ENCODE measurements around the gene PLCB4. TPM values are rescaled to one million over a fixed set of nuclear protein-coding genes. Genes with fewer than 3 reads are reported as not detected.

The PLCB4 gene
- total RNA-seq, 1 experiment from 2014 or later = 0.91 TPM

DNA sequence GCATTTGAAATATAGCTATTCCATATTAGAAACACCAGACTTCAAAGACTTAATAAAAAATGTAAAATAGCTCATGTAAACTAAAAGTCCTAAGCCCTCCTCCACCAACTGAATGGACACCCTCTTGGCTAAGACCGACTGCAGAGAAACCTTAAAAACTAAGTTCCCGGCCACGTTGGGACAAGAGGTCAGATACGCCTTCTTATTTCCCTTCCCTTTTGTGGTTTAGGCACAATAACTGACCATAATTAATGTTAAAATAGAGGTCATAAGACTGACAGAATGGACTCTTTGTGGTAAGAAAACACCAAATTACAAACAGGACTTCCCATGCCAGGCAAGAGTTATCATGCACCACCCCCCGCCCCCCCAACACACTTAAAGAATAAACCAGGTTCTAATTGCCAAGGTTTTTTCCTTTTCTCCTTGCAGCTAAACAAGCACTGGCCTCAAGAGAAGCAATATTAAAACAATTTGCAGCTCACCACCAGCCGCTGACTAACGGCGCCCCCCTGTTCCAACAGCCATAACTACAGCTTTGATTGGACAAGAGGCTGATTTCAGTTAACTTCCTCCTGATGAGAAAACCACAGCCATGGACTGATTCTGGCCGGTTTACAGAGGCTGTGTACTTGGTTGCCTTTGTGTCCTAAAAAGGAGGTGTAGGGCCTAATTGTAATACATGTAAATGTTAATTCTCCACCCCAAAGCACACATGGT lies 434.8 kb downstream of the PLCB4 start:
- H3K36me3 Mint-ChIP-seq (ENCODE audit: insufficient read depth, unreplicated experiment) = peaks cover 4% of the 10 kb centered on the region
- H3K4me3 Mint-ChIP-seq (ENCODE audit: unreplicated experiment) = no peak overlapping the region
- H3K9me3 Mint-ChIP-seq (ENCODE audit: unreplicated experiment) = no peaks in the 10 kb centered on the region
- intact Hi-C loops (cut with micrococcal nuclease) = no loop called here
- POLR2A ChIA-PET = interaction anchor here (0.6 kb wide), 1 partner anchor 881 kb away, joined by 3 read pairs; no protein-coding TSS in a partner anchor
- no peak overlapping the region for H3K27ac Mint-ChIP-seq (ENCODE audit: low read depth, unreplicated experiment)
- TF ChIP-seq, protein P1, sequence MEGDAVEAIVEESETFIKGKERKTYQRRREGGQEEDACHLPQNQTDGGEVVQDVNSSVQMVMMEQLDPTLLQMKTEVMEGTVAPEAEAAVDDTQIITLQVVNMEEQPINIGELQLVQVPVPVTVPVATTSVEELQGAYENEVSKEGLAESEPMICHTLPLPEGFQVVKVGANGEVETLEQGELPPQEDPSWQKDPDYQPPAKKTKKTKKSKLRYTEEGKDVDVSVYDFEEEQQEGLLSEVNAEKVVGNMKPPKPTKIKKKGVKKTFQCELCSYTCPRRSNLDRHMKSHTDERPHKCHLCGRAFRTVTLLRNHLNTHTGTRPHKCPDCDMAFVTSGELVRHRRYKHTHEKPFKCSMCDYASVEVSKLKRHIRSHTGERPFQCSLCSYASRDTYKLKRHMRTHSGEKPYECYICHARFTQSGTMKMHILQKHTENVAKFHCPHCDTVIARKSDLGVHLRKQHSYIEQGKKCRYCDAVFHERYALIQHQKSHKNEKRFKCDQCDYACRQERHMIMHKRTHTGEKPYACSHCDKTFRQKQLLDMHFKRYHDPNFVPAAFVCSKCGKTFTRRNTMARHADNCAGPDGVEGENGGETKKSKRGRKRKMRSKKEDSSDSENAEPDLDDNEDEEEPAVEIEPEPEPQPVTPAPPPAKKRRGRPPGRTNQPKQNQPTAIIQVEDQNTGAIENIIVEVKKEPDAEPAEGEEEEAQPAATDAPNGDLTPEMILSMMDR (IDR thresholded peaks at IDR 0.05; ENCODE audit: unreplicated experiment) = no peak
- no peaks in the 10 kb centered on the region for H3K27me3 Mint-ChIP-seq (ENCODE audit: insufficient read depth, unreplicated experiment)
- BruUV-seq (replicated peaks) = no TSS peak
- DNase-seq (ENCODE audit: unreplicated experiment) = peak; percentile 25
- CTCF ChIA-PET = interaction anchor here (0.6 to 1.0 kb wide), 2 partner anchors 39 to 96 kb away, joined by 3 read pairs; no protein-coding TSS in a partner anchor
- H3K4me1 Mint-ChIP-seq (ENCODE audit: insufficient read depth, unreplicated experiment) = no peaks in the 10 kb centered on the region

DNA sequence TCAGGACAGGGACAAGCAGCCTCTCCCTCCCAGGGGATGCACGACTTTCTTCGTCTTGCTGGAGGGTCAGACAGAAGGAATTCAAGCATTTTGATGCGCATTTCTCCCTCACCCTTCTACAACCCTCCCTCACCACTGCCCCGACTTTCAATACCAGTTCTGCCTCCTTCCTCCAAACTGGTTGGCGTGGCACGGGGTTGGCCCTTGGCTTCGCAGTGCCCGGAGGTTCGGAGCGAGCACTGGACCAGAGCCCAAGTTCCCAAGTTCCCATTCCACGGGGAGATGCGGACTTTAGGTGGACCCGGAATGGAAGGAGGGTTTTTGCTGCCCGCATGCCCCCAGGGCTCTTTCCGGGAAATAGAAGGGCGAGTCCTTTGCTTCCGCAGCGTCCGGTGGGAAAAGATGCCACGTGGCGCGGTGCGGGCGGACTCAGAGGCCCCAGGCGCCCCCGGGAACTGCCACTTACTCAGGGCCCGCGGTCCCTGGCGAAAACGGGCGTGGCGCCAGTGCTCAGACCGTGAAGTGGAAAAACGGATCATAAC lies 437.5 kb downstream of the PLCB4 start:
- intact Hi-C loops (cut with micrococcal nuclease) = no loop called here
- Mint-ChIP-seq H3K36me3 (ENCODE audit: insufficient read depth, unreplicated experiment) (peaks cover 4% of the 10 kb centered on the region), H3K4me3 (ENCODE audit: unreplicated experiment) (no peak overlapping the region)

GRCh38 chr20:9506964-9507369 lies 438.1 kb downstream of the PLCB4 start:
- DNase-seq (ENCODE audit: unreplicated experiment) = no peak
- no peaks in the 10 kb centered on the region for H3K4me1 Mint-ChIP-seq (ENCODE audit: insufficient read depth, unreplicated experiment)
- no peaks in the 10 kb centered on the region for H3K27me3 Mint-ChIP-seq (ENCODE audit: insufficient read depth, unreplicated experiment)
- BruUV-seq (replicated peaks) = no TSS peak
- ChIA-PET POLR2A (no interaction called here), CTCF (no interaction called here)
- intact Hi-C loops (cut with micrococcal nuclease) = no loop called here
- H3K27ac Mint-ChIP-seq (ENCODE audit: low read depth, unreplicated experiment) = no peak overlapping the region
- no peak overlapping the region for H3K4me3 Mint-ChIP-seq (ENCODE audit: unreplicated experiment)
- H3K36me3 Mint-ChIP-seq (ENCODE audit: insufficient read depth, unreplicated experiment) = peaks cover 4% of the 10 kb centered on the region
- TF ChIP-seq, protein P1 (IDR thresholded peaks at IDR 0.05; ENCODE audit: unreplicated experiment) = no peak
- no peaks in the 10 kb centered on the region for H3K9me3 Mint-ChIP-seq (ENCODE audit: unreplicated experiment)

More for the DNA sequence above, 437.5 kb downstream of the PLCB4 start:
- ChIA-PET CTCF (no interaction called here), POLR2A (no interaction called here)
- Mint-ChIP-seq H3K27me3 (ENCODE audit: insufficient read depth, unreplicated experiment) (no peaks in the 10 kb centered on the region), H3K4me1 (ENCODE audit: insufficient read depth, unreplicated experiment) (no peaks in the 10 kb centered on the region), H3K27ac (ENCODE audit: low read depth, unreplicated experiment) (no peak overlapping the region), H3K9me3 (ENCODE audit: unreplicated experiment) (no peaks in the 10 kb centered on the region)
- no peak for DNase-seq (ENCODE audit: unreplicated experiment)
- TF ChIP-seq, protein P1 (IDR thresholded peaks at IDR 0.05; ENCODE audit: unreplicated experiment) = no peak
- no TSS peak for BruUV-seq (replicated peaks)

DNA sequence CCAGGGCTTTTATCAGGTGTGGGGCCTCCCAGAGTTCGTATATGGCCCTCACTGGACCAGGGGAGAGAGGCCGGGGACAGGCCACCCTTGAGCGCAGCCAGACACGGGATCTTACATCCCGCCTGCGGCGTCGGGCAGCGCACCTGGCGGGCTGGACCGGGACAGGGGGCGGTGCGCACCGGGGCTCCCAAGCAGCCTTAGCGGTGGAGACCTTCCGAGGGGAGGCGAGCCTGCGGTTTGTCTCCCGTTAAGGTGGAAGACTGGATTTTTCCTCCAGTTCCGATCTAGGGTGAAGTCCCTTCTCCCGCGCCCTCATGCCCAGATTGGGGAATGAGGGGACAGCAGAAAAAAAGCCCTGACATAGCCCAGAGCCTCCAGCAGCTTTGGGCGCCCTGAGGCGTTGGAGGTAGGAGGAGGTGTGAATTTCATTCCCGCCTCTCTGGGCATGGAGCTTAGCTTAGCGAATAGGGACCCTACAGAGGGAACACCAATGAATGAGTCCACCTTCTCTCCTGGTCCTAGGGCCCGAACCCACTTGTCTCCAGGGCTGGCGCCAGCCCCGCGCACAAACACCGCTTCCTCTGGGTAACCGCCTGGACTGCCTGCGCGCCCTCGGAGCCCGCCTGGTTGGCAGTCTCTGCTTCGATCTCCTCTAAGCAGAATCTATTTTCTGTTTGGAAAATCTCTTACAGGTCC lies 438.8 kb downstream of the PLCB4 start:
- no peak for DNase-seq (ENCODE audit: unreplicated experiment)
- intact Hi-C loops (cut with micrococcal nuclease) = no loop called here
- H3K4me1 Mint-ChIP-seq (ENCODE audit: insufficient read depth, unreplicated experiment) = no peaks in the 10 kb centered on the region
- CTCF ChIA-PET = no interaction called here
- BruUV-seq (replicated peaks) = no TSS peak
- H3K9me3 Mint-ChIP-seq (ENCODE audit: unreplicated experiment) = no peaks in the 10 kb centered on the region
- no peak overlapping the region for H3K4me3 Mint-ChIP-seq (ENCODE audit: unreplicated experiment)
- peaks cover 4% of the 10 kb centered on the region for H3K36me3 Mint-ChIP-seq (ENCODE audit: insufficient read depth, unreplicated experiment)
- TF ChIP-seq, protein P1 (IDR thresholded peaks at IDR 0.05; ENCODE audit: unreplicated experiment) = no peak
- H3K27me3 Mint-ChIP-seq (ENCODE audit: insufficient read depth, unreplicated experiment) = no peaks in the 10 kb centered on the region
- POLR2A ChIA-PET = no interaction called here
- H3K27ac Mint-ChIP-seq (ENCODE audit: low read depth, unreplicated experiment) = no peak overlapping the region

Measured in MCF 10A (cell line).